HG03066 (cell line): Measurements from ENCODE around the gene HCN1.

Experiments
- ATAC-seq: cut with Tn5 transposase; IDR thresholded peaks from one replicate; pipeline ENCODE4 v1.9.1; 2021; ENCODE audit warnings: low read depth; ENCODE audit not compliant: unreplicated experiment

Gene HCN1

DNA sequence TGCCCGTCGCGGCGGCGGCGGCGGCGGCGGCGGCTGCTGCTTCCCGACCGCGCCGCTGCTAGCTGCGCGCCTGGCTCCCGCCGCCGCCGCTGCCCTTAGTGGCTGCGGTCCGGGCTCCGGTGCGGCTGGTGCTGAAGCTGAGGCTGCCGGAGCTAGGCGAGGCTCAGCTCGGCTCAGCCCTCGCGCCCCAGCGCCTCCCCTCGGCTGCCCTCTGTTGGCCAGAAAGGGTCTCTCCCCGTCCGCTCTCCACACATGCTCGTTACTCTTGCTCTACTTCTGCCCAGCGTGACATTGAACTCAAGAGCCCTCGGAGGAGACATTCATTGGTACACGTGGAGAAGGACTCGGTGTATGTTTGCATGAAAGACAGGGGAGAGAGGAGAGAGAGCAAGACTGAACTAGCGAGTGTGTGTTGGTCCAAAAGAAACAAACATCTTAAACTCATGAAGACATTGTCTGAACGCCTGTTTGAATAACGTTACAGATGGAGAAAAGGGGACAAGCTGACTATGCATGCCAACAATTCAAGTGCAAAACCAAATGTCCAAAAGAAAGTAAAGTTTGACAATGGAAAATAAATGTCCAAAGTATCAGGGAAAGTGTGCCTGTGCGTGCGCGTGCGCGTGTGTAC is at the start of gene HCN1:
HCN1 (minus strand) TSS at position 175 of the 631 bp plus-strand sequence.
- peak; percentile 94 for ATAC-seq

DNA sequence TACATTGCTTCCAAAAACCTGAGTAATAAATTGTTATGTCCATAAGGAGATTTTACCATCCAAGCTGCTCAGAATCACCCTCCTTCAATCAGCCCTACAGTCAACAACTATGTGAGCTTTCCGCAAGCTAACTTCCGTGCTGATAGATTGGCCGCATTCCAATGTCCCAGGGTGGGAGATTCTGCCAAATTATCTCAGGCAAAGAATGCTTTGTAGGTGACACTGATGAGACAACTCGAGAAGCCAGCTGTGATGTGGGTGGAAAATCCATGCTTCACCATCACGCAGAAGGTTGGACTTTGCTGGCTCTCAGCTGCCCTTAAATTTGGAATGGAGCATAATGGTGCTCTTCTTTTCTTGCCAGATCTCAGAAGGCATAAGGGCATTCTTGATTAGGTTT is 44.9 kb upstream of the HCN1 start:
- no peak for ATAC-seq

DNA sequence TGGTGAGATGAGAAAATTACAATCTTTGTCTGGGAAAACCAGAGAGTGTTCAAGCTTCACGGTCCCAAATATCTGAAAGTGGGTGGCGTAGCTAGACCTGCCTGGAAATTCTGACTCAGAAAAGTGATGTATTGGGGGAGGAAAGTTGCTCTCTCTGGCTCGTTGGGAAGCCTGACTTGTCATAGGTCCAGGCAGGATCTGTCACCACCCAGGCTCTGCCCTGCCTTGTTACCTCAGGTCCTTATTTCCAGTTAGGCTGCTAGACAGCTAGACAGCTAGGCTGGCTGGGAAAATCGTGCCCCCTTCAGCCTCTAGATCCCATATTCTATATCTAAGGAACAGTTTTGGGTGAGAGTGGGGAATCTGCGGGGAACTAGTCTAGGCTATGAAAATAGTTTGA is 41.0 kb upstream of the HCN1 start:
- ATAC-seq, result no peak

DNA sequence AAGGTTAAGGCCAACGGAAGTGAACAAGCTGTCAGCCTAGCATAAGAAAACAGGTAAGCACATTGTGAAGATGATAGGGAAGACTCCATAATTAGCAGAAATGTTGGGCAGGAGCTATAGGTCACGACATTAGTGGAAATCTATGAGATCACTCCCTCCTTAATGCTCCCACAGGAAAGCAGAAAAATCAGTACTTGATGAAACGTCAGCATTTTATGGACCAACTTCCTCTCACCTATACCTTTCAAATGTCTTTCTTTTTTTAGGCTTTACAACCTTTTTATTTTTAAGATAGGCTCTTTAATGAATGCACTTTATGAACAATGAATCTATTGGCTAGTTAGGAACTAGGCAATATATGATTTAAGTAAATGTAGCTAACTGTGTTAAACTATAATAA is 29.4 kb upstream of the HCN1 start:
- ATAC-seq, result no peak

DNA sequence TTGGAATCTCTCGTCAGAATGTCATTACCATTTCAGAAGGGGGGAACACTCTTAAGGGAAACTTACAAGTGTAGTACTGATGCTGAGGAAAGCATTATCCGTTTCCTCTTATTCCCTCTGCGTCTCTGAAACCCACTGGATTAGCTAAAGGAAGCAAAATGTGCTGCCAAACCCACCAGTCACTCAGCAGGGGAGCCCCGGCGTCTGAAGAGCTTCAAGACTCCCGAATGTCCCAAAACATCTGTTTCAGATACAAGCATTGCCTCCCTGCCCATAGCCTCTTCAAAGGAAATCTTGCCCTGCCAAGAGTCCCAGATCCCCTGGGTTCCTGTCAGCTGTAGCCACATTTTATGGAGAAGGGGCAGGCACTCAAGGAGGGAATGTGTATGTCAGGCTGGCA is 1.0 kb upstream of the HCN1 start:
- no peak for ATAC-seq

DNA sequence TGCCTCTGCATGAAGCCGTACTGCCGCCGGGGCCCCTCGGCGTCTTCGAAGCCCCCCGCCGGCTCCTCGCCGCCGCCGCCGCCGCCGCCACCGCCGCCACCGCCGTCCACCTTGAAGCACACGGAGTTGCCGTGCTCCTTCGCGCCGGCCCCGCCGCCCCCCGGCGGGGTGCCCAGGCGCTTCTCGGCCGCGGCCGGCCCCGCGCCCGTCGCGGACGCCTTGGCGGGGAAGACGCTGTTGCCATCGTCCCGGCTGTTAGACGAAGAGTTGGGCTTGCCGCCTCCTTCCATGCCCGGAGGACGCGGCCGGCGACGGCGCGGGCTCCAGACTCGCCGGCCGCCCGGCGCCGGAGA is 400 bp downstream of the HCN1 start:
- peak; percentile 26 for ATAC-seq

DNA sequence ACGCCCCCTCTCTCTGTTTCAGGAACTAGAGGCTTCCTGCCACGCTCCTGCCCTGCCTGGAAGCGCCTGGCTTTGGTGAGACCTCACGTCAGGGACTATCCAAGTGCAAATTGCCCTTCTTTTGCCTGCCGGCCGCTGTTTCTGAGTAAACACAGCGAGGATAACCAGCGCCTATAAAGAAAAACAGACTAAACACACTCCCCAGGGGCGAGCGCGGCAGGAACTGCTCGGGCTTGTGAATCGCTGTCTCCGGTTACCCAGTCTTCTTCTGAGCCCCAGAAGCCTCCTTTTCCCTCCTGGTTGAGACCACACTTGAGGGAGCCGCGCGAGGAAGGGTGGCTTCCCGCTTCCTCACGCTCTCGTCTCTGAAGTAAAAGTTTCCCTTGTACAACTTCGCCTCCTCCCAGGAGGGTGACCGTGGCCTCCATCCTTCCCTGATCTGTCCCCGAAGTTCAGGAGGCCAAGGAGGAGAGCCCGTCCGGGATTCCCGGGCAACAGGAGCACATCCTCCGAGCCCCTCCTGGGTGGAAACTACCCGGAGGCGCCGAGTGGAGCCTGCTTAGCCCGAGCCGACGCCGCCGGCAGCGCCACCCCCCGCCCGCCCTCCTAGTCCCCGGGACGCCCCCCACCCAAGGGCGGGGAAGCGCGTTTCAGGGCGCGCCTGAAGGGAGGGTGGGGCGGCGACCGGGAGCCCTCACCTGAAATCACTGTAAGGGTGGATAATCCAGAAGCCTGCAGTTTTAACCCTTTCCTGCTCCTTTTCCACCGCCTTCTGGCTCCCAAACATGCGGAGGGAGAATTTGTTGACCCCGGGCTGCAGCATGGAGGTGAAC is 993 bp downstream of the HCN1 start:
- no peak for ATAC-seq

DNA sequence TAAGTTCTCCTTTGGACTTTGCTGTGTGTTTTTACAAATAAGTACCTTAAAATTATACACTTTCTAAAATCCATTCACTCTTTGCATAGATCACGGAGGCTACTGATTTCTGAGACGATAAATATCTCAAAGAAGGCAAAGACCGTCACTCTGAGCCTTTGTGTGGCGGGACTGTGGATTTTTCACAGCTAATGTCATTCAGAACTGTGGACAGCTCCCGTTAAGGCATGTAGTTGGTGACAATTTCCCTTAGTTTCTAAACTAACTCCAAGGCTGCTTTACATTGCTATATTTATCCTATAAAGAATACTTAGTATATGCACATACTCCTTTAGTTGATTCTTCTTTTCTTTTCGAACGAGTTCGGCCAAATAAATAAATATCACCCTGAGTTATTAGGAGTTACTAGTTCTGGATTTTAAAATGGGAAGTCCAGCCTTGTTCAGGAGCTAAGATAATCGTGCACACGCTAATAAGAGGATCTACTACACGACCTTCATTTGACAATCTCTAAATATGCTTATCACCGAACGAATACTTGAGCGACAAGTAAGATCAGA is 1.8 kb downstream of the HCN1 start:
- no peak for ATAC-seq

DNA sequence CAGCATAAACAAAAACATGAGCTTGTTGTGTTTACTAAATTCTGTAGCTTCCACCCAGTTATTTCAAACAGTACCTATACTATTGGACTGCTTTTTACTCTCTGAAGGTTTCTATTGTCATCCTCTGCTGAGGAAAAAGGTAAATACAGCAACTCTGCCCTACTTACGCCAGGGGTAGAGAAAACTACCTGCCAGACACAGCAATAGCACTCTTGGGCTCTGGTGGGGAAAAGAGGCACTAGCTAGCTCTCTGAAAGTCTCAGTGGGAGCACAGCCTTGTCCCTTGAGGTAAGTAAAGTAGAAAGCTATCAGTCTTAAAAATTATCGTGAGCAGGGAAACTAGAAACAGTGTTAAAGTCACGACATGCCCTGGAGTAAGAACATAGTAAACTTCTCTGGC is 3.7 kb downstream of the HCN1 start:
- no peak for ATAC-seq

DNA sequence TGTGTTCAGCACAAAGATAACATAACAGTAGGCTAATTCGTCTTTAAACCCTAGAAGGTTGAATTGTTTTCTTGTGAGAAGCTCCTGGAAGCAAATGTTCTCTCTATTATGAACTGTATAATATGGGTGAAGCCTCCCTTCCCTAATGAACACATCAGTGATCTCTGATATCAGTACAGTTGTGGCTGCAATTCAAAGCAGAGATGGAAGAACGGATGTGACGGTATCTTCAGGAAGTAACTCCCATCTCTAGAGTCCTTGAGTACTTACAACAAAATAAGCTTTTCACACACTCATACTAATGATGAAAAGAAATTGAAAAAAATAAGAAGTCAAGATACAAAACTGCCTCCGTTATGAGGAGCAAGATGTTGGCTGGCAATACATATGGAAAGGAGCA is 4.5 kb downstream of the HCN1 start:
- no peak for ATAC-seq

DNA sequence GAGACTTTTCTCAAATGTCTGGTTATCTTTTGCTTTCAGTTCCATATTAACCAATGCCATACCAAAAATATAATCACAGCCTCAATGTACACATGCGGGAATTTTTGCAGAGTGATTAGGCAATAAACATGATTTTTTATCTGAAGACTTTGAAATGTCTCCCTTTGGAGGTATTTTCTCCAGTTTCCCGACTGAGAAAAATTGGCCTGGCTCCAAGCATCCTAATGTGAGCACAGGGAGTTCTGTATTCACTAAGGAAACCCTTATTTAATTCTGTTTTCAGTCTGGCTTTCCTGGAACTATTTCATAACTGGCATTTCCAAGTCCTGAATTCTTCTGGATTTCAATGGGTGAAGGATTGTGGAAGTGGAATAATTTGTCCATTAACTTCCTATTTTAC is 8.5 kb downstream of the HCN1 start:
- ATAC-seq, result no peak

DNA sequence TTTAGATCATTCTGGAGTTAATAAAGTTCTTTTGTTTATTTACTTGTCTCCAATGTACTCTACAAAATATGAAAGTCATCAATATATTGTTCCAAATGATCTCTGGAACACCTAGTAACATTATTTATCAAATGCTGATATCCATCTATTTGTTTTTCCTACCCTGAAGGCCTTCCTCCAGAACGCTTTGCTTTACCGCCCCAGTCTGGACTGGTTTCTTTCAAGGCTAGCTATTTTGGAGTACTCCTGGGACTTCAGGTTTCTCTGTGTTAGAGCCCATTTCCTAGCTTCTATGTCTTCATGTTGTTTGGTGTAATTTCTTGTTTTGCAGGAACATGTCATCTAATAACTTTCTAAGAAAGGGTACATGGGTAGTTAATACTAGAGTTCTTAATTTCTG is 9.6 kb downstream of the HCN1 start:
- ATAC-seq, result no peak

DNA sequence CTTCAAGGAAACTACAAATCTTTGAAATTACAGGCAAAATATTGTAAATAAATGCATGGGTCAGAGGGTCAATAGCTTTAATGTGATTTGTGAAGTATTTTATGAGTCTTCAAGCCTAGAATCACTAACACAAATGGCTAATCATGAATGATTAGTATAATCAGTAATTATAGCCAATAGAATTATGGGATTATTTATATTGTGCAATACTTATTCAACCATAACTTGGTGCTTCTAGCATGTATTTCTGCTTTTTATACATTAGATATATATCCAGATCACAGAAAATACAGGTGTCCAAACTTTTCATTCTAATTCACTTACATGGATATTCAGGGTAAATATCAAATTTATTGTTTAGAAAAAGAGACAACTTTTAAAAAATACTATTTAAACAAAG is 12.1 kb downstream of the HCN1 start:
- no peak for ATAC-seq

DNA sequence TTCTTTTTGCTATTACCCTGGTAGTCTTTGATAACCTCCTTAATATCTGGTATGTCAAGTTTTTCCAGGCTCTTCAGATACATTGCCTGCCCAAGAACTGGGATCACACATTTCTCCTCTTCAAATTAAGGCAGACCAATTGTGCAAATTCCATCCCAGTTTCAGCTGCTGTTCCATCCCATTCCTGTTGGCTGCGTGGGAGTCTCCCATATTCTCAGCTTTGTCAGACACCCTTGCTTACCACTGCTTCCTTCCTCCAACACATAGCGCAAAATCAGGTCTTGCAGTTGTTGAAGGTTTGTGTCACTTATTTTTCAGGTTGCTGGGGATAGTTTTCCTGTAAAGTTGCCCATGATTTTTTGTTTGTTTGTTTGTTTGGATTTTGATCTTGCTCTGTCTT is 15.2 kb downstream of the HCN1 start:
- ATAC-seq, result no peak

DNA sequence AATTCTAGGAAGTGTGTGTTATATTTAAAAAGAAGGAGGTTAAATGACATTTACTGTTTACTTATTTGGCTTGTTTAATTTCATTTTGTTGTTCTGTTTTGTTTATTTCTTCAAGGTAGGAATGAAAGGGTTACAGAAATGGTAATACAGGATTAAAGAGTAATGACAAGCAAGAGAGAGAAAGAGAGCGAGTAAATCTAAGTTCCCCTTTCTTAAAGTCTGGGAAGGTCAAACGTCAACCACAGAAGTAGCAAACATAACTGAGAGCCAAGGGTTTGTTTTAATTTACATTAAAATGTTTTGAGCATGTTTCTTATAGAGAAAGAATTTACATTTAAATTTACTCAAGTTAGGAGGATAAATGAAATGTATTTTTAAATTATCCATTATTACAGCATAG is 18.7 kb downstream of the HCN1 start:
- ATAC-seq, result no peak

DNA sequence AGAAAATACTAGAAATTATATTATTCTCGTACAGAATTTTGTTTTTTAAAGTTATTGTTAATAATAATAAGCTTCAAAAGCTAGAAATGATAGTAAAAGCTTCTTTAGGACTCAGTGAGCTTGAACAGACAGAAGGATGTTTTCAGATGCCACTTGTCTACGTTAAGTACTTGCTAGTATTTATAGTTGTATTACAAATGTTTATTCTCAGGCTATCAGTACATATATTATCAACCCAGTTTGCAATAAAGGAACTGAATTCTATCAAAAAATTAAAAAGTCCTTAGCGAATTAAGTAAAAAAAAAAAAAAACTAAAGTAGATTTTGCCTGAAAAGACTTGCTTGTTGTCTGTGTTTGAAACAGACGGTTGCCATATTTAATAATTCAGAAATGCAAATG is 23.9 kb downstream of the HCN1 start:
- no peak for ATAC-seq

DNA sequence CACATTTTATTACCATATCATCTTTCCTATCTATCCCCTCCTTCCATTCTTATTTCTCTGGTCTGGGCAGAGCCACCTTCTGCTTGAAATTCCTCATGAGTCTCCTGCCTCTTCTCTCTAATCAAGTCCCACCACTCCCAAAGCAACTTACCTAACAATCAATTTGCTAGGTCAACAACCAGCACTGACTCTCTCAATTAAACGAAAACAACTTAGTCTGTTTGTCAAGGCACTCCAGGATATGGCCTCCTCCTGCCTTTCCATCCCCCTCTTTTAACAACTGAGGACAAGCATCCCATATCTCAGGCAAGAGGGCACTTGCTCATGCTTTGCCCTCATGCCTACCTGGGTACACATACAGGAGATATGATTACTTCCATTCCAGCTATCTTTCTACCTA is 47.4 kb downstream of the HCN1 start:
- ATAC-seq, result no peak

DNA sequence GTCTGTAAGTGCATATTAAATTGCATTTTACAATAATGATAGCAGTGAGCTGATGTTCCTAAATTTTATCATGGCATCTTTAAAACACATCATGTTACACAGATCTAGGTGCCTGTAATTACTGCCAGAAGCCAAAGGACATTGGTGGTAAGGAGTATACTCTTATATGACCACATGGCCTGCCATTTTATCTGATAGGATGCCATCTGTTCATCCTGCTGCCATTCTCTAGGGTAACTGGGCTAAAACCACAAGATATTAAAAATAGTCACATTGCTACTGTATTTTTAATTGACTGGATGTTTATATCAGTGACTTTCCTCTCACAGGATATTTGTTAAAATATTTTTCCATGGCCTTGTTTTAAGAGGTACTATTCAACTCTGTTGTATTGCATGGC is 53.1 kb downstream of the HCN1 start:
- no peak for ATAC-seq

DNA sequence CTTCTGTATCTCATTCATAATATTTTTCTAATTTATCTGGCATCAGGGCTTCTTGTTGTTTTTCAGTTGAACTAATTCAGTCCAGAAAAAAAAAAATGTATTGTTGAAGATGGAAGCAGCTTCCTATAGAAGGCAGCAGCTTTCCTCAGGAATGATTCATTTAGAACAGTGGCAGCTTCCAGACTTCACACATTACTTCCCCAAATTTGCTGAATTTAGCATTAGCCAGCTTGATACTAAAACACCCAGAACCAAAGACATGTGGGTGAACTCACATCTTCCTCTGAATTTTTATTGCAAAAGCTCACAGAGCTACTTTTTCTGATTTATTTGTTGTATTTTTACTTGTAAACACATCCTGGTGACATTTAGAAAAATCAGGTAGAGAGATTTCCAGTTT is 53.8 kb downstream of the HCN1 start:
- no peak for ATAC-seq

DNA sequence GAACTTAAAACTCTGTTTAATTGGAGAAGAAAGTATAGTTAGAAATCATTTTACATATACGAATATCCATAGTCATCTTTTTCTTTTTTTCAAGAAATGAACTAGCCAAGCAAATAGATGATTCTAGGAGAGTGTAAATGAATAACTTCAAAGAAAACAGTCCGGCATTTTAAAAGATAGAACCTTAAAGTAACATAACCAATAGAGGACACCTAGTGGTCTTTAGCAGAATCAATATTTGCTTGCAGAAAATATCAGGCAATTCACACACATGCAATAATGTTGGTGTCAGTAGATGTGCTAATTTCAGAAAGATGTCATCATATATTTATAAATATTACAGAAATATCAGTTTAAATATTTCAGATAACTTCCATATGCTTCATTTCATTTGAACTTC is 57.1 kb downstream of the HCN1 start:
- no peak for ATAC-seq

DNA sequence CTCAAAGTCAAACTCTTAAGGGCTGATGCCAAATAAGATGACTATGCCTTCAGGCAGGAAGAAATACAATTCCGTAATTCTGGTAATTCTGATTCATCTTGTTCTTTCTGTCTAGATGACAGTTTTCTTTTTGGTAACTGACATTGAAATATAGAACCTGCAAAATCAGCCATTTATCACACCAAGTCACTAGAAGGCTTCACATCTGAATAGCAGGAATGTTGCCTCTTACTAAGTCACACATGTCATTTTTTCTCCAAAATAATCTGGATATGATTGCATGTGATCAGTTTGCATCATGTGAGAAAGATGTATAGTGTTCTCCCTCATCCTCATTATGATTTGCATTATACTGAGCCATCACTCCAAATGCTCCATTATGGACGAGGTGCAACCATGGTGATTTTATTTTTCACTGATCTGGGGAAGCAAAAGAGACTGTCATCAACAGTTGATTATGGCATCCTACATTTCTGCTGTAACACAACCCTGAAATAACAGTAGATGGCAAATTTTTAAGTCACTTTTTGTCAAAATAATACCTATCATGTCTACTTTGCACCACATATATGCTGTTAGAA is 69.0 kb downstream of the HCN1 start:
- ATAC-seq, result no peak

DNA sequence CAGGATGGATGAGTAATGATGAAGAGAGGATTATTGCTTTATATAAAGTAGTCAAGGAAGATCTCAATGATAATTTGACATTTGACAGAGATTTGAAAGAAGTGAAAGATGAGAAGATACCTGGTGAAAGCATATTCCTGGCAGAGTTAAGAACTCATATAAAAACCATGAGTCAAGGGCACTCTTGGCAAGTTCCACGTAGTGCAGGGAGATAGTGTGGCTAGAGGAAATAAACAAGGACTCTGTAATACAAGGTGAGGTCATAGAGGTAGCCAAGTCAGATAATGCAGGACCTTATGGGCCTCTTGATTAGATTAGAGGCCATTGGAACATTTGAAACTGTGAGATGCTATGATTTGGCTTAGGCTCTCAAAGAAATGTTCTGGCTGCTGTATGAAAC is 72.3 kb downstream of the HCN1 start:
- ATAC-seq, result no peak
